GM12891 (cell line): ENCODE data around the gene PDGFA.

Experiments
- DNase-seq: peaks from one replicate; pipeline ENCODE4 v3.0.0; 2011; ENCODE audit warnings: low spot score; ENCODE audit not compliant: insufficient read length
- FAIRE-seq: peaks from 2 replicates; lab custom pipeline; 2011; peaks lifted over from hg19 to GRCh38; lab: Jason Lieb, UNC
- PAX5 ChIP-seq: IDR thresholded peaks from 2 replicates; pipeline ENCODE4 v1.6.1; 2011; ENCODE audit warnings: low read length, moderate library complexity, mild to moderate bottlenecking; ENCODE audit not compliant: insufficient read depth, severe bottlenecking
- POLR2A ChIP-seq: IDR thresholded peaks from 2 replicates; pipeline ENCODE4 v1.6.1; 2011; ENCODE audit warnings: low read depth, low read length, control low read depth
- POLR2AphosphoS5 ChIP-seq: IDR thresholded peaks from 2 replicates; pipeline ENCODE4 v1.6.1; 2011; ENCODE audit warnings: low read depth, low read length, control low read depth
- POU2F2 ChIP-seq: IDR thresholded peaks from 2 replicates; pipeline ENCODE4 v1.6.1; 2011; ENCODE audit warnings: low read depth, mild to moderate bottlenecking, control low read depth, low read length, moderate library complexity
- SPI1 ChIP-seq: IDR thresholded peaks from 2 replicates; pipeline ENCODE4 v1.6.1; 2011; ENCODE audit warnings: low read depth, low read length, control low read depth
- TAF1 ChIP-seq: IDR thresholded peaks from 2 replicates; pipeline ENCODE4 v1.6.1; 2011; ENCODE audit warnings: low read depth, low read length, control low read depth

Gene PDGFA

DNA sequence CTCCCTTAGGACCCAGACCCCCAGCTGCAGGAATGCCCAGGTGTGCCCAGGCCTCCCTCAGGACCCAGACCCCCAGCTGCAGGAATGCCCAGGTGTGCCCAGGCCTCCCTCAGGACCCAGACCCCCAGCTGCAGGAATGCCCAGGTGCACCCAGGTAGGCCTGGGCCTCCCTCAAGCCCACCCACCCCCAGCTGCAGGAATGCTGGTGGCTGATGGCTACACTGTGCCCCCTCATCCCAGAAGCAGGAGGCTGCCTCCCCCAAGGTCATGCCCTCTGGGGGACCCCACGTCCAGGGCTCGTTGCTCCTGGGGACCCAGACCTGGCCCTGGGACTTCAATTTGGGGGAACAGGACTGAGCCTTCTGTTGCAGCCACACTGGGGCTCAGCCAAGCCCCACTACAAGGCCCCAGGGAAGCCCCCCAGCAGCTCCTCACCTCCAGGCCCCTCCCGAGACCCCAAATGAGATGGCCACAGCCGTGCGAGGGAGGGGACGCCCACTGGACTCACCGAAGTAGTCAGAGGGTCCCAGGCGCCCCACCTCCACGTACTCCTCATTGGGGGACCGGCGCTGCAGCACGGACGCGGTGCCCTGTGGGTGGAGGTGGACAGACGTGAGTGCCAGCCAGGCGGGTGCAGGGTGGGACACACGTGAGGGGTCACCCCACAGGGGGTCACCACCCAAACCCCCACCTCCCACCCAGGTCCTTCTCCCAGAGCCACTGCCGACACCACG, 31.4 kb upstream of the PDGFA start:
- TF ChIP-seq POLR2A, result no peak
- FAIRE-seq (no peak), DNase-seq (no peak)

DNA sequence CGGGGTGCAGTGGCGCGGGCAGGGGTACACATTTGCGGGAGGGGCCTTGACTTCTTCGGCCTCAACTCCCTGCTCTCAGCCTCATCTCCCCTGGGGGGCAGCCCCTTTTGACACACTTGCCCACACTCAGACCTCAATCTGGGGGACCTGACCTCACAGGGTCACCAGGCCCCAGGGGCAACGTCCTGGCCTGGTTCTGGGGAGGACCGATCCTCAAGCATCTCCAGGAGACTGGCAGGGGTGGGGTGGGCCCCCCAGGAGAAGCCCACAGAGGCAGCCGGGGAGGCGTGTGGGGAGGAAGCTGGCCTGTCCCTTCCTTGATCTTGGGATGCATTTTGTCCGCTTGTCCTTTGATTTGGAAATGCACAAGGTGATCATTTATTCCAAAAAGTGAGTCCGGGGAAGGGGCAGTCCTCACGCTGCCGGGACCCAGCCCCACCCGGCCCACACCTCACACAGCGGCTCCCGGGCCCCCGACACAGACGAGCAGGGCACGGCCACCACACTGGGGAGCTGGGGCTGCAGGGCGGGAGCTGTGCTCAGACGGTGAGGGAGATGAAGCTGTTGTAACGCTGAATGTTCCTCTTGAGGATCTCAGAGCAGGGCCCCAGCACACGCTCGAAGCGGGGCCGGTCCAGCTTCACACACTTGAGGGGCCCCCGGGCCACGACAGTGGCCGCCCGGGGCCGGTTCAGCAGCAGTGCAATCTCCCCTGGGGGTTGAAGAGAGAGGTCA, 30.4 kb upstream of the PDGFA start:
- no peak for DNase-seq
- FAIRE-seq, result no peak
- TF ChIP-seq TAF1 (no peak), PAX5 (no peak), POLR2A (no peak), POU2F2 (no peak), SPI1 (no peak), POLR2AphosphoS5 (no peak)

- no peak for TF ChIP-seq POU2F2
- no peak for TF ChIP-seq PAX5
- TF ChIP-seq POLR2AphosphoS5, result no peak
- TF ChIP-seq POLR2A, result no peak
- no peak for TF ChIP-seq TAF1
- TF ChIP-seq SPI1, result no peak
- FAIRE-seq (no peak), DNase-seq (no peak)
These were observed 29.6 kb upstream of the PDGFA start for GRCh38 chr7:549066-549890.

DNA sequence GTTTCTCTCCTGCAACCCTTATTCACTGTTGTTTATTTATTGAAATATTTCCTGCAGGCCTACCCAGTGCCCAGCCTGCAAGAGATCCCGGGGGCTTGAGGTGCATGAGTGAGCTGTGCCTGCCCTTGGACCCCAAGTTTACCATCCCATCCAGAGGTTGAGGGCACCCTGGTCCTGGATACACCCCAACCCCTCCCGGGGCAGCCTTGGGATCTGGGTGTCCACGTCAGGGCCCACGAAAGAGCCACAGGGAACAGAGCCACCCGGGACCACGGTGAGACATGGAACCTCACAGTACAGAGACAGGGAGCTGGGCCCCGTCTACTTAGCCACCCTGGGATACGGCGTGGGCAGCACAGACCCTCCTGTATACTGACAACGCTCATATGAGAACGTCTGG, 28.8 kb upstream of the PDGFA start:
- FAIRE-seq (no peak), DNase-seq (no peak)
- no peak for TF ChIP-seq TAF1
- no peak for TF ChIP-seq SPI1
- no peak for TF ChIP-seq PAX5
- TF ChIP-seq POU2F2, result no peak

- FAIRE-seq (no peak), DNase-seq (no peak)
These were observed 25.8 kb upstream of the PDGFA start for GRCh38 chr7:545470-545869.

GRCh38 chr7:544338-545221, 24.9 kb upstream of the PDGFA start:
- DNase-seq (no peak), FAIRE-seq (no peak)
- TF ChIP-seq POU2F2 (no peak), POLR2AphosphoS5 (no peak), POLR2A (no peak), PAX5 (no peak), TAF1 (no peak), SPI1 (no peak)

More at GRCh38 chr7:545470-545869, 25.8 kb upstream of the PDGFA start:
- no peak for TF ChIP-seq PAX5
- no peak for TF ChIP-seq POLR2AphosphoS5
- TF ChIP-seq POLR2A, result no peak
- TF ChIP-seq TAF1, result no peak
- no peak for TF ChIP-seq SPI1
- TF ChIP-seq POU2F2, result no peak

GRCh38 chr7:543501-544337, 24.1 kb upstream of the PDGFA start:
- no peak for FAIRE-seq
- TF ChIP-seq POLR2AphosphoS5, result no peak
- no peak for TF ChIP-seq SPI1
- no peak for TF ChIP-seq POU2F2
- TF ChIP-seq TAF1, result no peak
- no peak for TF ChIP-seq PAX5
- no peak for TF ChIP-seq POLR2A
- DNase-seq, result no peak
